ENCODE results near the gene IQCE.

GRCh38 chr7:2551418-2551817, 7.4 kb upstream of the IQCE start:
- TF ChIP-seq POLR2A (IDR thresholded peaks at IDR 0.05) = no peak
- TF ChIP-seq CTCF (IDR thresholded peaks at IDR 0.05) = no peak
